Activated CD4-positive, alpha-beta T cell treated with anti-CD3 and anti-CD28 coated beads, Interleukin-2, amount 50 U/mL, for 24 hours (primary cell): ENCODE data around the gene CARD11.
"Not testable (repeated sequence)": the region's sequence is repeated elsewhere in the genome, so short reads cannot be mapped to it uniquely, and the experiment has no call there.

ENCODE experiments used
- DNase-seq, 2 donors: peaks; one replicate each; pipeline ENCODE4 v3.0.0-alpha.2; 2020; ENCODE audit warnings: low read depth in 1 of 2, low spot score in 1 of 2

Gene CARD11

DNA sequence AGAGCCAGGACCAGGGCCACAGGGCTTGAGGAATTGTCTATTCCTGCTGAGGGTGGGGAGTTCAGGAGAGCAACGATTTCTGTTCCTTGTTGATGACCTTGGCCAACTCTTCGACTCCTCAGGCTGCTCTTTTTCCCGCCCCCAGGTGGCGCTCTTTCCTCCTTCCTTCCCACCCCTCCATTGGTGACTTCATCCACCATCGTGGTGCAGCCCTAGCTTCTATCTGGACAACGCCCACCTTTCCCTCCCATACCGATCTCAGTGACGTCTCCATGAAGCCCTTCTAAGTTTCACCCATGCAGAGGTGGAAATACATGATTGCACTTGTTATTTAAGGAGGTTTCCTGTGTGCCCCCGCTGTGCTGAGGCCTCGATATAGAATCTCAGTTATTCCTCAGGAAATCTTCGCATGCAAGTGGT, 22.1 kb upstream of the CARD11 start:
- DNase-seq = peak; percentile 24 to 37

DNA sequence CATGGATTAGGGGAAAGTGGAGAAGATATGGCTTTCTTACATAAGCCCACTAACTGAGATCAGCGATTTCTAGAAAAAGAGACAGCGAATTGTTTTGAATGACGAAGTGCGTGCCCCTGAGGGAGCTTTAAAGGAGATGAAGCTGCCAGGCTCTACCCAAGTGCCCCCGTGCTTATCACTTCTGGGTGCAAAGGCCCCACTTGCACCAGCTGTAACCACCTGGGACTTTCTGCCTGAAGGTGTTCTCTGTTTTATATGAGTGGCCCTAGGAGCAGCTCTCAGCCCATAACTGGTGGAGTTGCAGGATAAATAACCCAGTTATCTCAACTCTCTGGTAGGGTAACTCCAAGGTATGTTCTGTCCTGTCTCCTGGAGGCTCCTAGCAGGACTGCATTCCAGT, 20.4 kb upstream of the CARD11 start:
- no peak for DNase-seq

DNA sequence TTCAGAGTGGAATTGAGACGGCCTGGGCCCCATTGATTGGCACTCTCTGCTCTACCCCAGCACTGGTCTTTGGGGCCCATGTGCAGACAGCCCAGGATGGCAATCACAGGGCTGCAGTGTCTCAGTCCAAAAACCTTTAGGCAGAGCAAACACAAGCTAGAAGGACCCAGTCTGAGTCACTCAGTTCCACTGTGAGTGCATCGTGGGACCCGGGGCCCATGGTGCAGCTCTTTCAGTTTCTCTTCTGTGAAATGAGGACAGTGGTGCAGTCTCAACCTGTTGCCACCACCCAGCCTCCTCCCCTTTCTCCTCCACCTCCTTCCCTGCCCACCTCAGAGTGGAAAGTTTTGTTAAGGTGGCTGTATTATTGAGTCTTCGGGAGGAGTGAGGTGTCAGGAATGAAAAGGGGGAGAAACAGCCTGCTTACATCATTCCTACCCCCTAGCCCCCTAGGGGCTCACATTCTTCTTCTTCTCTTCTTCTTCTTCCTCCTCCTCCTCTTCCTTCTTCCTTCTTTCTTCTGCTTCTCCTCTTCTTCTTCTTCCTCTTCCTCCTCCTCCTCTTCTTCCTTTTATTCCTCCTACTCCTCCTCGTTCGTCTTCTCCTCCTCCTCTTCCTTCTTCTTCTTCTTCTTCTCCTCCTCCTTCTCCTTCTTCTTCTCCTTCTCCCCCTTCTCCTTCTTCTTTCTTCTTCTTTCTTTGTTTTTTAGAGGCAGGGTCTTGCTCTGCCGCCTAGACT, 19.5 kb upstream of the CARD11 start:
- peak; percentile 64 to 82 for DNase-seq

DNA sequence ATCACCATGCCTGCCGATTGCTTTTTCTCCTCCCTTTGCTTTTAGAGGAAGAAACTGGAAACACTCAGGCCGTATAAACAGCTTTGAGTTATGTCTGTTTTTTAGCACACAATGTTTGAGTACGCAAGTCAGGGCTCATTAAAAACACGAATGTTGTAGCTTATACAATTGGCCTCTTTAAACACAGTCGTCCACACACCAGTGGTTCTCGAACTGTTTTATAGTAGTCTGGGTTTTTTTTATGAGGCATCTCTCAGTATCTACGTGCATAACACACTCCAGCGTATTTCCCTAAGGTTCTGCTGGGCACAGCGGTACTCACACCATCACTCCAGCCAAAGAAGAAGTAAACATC, 13.4 kb upstream of the CARD11 start:
- DNase-seq = no peak

DNA sequence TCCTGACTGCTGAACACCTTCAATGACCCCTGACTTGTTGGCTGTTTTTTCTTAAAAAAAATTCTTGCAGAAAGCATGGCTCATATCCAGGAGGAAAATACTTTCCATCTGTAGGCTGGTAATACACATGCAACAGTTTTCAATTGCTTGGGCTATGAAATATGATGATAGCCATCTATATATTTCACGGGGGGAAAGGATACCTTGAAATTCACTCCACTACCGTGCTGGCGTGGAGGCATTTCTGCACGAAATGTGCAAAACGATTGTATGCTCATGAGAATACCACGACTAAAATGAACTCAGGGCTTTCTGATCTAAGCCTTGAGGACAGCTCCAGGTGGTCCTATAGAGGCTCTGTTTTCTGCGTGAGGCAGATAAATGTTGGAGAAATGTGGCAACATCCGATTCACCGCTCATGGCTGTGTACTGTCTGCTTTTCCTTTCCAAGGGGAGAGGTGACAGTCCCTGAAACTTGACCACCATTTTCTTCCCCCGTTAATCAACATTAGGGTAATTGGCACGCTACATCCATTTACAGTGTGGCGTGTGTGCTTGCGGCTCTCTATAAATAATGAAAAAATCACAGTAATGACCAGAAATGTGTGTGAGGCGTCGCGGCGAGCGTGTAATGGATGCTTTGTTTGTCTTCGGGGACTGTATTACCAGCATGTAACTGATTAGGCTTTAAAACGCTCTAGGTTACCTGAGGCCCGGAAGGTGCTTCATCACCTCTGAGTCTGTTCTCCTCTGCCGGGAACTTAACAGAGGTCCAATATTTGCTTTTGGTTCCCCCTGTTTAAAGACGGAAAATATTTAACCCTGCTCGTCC, 12.8 kb upstream of the CARD11 start:
- no peak for DNase-seq

DNA sequence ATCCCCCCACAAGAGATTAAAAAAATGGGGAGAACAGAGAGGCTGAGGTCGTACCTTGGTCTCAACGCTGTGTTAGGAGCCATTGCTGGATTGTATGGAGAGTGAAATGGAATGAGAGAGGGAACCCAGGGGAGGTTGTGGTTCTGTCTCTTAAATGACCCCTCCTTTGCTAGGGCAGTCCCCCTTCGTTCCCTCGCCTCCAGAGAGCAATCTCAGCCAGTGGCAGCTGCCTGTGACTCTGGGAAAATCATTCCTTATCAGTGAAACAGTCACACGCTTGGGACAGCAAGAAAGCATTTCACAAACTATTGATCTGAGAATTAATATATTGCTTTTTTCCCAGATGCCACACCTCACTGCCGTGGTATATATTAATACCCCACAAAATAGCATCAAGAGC, 12.0 kb upstream of the CARD11 start:
- no peak for DNase-seq

DNA sequence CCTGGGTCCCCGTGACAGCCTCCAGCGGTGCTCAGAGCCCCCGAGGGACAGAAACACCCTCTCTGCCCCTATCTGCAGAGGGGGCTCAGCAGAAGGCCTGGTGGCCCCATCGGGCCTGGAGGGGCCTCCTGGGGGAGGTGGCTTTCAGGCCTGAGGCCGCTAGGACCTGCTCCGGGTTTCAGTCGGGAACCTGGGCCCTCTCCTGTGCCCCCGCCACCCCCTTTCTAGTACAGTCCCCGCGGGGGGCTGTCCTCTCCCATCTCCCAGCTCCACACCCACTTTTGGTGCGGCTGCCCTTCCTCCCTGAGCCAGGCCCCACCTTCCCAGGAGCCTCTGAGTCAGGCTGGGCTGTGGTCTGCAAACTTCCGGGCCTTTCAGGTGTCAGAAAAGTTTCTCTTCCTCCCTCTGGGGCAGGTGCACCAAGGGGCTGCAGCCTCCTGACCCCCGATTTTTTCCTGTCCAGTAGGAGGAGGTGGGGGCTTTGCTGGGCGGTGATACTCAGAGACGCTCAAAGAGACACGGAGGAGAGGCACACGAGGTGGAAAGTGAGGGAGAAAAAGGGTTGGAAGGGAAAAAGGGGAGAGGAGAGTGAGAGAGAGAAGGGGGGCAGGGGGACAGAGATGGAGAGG, 692 bp downstream of the CARD11 start:
- DNase-seq = peak; percentile 43 to 56

DNA sequence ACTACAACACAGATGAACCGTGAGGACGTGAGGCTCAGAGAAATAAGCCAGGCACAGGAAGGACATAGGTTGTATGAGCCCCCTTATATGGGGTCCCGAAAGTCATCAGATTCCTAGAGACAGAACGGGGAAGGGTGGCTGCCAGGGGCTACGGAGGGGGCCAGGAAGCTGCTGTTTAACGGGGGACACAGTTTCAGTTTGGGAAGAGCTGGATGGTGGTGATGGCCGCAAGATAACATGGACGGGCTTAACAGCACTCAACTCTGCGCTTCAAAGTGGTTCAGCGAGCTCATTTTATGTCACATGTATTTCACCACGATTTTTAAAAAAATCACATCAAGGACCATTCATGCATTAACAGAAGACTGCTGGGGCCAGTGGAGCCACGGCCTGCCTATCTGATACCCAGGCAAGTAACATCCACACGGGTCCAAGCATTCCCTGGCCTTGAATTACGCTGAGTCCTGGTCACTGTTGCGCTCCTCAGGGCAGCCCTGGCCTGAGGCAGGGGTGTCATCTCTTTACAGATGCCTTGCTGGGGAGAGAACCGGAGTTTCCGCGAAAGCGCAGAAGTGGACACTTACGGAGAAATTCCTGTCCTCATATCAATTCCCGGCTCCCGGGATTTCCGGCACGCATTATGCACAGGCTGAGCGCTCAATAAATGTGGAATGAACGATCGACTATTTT, 1.5 kb downstream of the CARD11 start:
- DNase-seq = no peak

DNA sequence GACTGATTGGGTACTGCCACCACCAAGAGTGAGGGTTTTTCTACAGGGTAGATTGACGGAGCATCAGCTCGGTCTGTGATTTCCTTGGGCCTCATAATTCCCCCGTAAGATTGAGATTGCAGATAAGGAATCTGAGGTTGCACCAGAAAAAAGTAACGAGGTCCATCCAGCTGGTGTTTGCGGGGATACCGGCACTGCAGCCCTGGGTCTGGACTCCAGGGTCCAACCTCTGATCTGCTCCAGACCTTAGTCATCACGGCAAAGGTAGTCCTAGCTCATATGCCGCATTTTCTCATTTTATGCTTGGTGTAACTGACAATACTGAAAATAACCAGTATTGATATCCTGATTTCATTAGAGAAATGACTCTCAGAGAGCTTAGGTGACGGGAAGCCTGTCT, 3.9 kb downstream of the CARD11 start:
- no peak for DNase-seq

DNA sequence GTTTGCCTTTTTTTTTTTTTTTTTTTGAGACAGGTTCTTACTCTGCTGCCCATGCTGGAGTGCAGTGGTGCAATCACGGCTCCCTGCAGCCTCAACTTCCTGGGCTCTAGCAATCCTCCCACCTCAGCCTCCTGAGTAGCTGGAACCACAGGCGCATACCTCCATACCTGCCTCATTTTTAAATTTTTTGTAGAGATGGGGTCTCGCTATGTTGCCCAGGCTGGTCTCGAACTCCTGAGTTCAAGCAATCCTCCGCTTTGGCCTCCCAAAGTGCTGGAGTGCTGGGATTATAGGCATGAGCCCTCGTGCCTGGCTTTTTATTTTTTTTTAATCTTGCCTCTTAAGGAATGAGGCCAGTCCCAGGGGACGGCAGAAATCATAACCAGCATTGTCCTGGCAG, 5.7 kb downstream of the CARD11 start:
- DNase-seq = not testable (repeated sequence)

DNA sequence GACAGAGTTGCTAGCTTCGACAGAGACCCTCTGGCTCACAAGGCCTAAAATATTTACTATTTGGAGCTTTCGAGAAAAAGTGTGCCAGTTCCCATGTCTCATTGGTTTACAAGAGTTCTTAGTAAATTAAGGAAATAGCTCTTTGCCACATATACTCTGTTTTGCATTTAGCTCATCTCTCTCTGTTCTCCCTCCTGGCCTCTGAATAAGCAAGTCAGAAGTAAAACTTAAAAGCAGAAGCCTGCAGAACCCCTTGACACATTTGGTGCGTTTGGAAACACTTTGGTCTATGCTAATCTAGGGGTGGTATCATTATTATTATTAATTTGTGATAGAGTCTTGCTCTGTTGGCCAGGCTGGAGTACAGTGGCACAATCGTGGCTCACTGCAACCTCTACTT, 6.4 kb downstream of the CARD11 start:
- DNase-seq = no peak

DNA sequence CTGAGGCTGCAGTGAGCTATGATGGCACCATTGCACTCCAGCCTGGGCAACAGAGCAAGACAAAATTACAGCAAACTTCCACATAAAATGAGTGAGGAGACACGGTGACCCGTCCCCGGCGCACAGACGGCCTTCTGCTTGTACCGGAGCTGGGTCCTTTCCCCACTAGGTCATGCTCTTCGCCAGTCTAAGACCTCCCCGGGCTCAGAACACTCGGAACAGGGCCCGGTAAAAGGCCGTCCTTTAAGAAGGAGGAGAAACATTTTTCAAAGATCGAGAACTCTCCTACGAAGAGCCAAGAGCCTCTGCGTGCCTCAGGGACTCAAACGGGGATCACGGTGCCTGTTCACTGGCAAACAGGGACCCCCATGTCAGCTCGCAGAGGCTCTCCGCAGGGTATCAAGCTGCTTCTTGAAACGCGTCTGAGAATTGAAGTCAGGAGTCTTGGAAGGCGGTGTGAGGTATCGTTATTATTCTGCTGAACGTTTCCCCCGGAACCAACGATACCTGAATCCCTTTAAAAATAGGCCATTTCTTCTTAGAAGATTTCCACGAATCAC, 9.0 kb downstream of the CARD11 start:
- no peak for DNase-seq

DNA sequence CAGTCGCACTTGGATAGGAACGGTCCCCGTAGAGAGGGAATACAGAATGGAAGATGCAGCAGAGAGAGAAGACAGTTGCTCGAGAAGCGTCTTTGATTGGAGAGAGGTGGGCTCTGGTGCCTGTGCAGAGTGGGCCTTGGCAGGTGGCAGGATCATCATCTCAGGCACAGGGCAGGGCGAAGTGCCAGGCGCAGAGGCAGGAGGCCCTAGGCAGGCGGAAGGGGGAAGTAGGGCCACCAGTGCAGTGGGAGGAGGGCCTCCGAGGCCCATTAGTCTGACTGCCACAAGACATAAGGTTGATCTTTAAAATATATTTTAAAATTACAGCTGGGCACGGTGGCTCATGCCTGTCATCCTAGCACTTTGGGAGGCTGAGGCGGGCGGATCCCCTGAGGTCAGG, 10.1 kb downstream of the CARD11 start:
- no peak for DNase-seq

DNA sequence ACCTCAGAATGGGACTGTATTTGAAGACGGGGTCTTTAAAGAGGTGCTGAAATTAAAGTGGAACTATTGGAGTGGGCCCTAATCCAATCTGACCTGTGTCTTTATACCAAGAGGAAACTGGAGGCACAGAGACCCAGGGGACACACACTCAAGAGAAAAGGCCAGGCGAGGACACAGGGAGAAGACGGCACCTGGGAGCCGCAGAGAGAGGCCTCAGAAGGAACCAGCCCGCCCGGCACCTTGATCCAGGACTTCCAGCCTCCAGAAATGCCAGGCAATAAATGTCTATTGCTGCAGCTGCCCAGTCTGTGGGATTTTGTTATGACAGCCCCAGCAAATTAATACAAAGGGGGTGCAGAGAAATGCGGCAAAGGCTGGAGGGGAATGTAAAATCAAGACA, 10.5 kb downstream of the CARD11 start:
- DNase-seq = no peak

DNA sequence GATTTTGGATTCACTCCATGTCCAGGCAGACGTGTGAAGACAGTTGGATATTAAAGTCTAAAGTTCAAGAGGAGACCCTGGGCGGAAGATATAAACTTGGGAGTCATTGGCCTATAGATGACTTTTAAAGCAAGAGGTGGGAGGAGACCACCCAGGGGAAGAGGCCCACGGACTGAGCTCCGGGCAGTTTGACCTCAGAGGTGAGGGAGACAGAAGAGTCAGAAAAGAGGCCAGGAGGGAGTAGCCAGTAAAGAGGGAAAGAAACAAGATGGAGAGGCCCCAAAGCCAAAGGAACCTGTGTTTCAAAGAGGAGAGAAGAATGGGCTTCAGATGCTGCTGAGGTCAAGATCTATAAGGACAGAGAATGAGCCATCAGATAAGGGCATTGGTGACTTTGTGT, 11.4 kb downstream of the CARD11 start:
- no peak for DNase-seq

DNA sequence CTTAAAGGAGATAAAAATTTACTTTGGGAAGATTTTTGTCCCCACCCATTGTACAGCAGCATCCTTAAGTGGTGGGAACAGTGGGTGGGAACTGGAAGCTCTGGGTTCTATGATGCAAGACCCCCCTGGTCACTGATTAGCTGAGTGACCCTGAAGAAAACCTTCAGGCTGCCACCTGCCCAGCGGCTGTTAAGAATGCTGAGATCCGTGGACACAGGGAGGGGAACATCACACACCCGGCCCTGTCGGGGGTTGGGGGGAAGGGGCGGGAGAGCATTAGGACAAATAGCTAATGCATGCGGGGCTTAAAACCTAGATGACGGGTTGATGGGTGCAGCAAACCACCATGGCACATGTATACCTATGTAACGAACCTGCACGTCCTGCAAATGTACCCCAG, 14.5 kb downstream of the CARD11 start:
- DNase-seq = no peak

DNA sequence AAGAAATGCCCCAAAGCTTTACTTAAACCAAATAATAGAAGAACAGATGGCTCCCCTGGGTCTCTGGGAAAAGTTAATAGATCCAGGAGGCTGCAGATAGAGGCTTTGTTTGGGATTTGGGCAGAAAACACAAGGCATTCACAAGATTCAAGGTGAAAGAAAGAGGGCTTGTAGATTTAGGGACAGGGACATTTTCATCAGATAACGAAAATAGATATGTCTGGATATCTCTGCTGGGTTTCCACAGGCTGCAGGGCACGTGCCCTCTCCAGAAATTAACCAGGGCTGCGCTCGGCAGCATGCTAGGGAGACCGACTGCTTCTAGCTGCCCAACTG, 14.9 kb downstream of the CARD11 start:
- DNase-seq = no peak

DNA sequence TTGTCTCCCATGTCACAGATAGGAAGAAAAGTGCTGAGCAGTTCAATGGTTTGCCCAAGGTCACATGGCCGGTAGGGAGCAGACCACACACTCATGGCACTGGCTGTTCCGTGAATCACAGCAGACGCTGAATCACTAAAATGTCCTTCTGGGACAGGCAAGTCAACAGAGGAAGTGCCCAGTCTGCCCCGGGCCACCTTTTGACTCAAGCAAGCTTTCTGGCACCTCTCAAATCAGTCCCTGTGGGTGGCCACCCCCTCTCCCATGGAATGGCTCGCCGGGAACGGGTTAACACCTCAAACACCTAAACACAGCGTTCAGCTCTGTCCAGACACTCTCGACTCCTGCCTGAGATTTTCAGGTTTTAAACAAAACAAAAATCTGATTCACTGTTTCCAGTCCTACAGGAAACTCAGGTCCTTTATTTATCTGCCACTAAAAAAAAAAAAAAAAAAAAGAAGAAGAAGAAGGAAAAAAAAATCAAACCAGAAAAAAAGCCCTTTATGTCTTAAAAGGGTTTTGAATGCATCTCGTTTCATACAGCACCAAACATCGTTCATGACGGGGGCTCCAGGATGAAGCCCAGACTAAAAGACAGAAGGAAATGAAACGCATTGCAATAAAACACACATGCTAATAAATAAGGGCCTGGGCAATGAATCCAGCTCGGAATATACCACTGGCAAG, 15.5 kb downstream of the CARD11 start:
- peak; percentile 27 to 31 for DNase-seq

DNA sequence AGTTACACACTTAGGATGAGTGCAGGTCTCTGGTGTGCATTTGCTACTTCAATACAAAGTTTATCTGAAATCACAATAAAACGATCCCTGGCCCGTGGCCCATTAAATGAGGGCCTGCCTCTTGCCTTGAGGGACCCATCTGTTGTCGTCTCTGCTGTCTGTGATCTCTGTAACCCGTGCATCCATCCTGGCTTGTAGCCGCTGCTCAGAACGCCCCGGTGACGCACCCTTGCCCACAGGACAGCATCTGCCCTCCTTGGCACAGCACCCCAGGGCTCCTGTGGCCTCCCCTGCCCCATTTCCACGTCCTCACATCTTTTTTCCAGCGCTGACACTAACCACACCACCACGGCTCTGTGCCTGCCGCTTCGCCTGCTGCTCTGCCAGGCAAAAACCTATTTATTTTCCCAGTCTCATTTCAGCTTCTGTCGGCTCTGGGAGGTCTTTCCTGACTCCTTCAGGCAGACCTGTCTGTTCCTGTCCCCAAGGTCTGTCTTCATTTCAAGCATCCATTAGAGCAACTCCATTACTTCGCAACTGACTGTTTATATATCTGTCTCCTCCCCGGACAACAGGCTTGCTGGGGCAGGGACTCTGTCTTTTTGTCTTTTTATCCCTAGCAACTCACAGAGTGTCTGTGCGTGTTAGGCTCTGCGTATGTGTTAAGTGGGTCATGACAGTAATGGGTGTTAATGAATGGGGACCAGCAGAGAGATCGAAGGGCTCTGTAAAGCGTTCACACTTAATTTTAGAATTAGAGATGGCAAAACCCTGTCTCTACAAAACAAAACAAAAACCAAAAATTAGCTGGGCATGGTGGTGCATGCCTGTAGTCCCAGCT, 16.4 kb downstream of the CARD11 start:
- no peak for DNase-seq

DNA sequence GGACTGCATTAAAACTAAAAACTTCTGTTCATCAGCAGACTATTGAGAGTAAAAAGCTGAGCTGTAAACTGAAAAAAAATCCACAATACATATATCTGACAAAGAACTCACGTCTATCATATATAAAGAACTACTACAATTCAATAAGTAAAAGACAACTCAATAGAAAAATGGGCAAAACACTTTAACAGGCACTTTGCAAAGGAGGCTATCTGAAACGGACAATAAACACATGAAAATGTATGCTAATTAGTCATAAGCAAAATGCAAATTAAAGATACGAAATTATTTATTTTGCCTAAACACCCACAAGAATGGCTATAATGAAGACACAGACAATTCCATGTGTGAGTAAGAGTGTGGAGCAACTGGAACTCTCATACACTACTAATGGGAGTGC, 18.1 kb downstream of the CARD11 start:
- DNase-seq = no peak
